GM10248 (cell line): ENCODE results near the gene ENTHD1.

Experiments used
- CTCF ChIA-PET: fragments of 300-600 bp; sonication (Branson Sonifier 250); formaldehyde crosslinking; extraction: SDS; loops from one replicate; lab custom pipeline; 2021; ENCODE audit warnings: antibody characterized with exemption; lab: Yijun Ruan, JAX
- POLR2A ChIA-PET: fragments of 350-650 bp; sonication (Branson Sonifier 250); formaldehyde crosslinking; extraction: SDS; loops from one replicate; lab custom pipeline; 2020; ENCODE audit warnings: antibody characterized with exemption; lab: Yijun Ruan, JAX
- DNase-seq: peaks from one replicate; pipeline ENCODE4 v3.0.0; 2012; ENCODE audit errors: extremely low spot score
- CTCF ChIP-seq: IDR thresholded peaks from 2 replicates; pipeline ENCODE4 v1.5.1; 2012; ENCODE audit warnings: mild to moderate bottlenecking, low read depth; ENCODE audit errors: extremely low read depth, missing control alignments, control extremely low read depth

The ENTHD1 gene

DNA sequence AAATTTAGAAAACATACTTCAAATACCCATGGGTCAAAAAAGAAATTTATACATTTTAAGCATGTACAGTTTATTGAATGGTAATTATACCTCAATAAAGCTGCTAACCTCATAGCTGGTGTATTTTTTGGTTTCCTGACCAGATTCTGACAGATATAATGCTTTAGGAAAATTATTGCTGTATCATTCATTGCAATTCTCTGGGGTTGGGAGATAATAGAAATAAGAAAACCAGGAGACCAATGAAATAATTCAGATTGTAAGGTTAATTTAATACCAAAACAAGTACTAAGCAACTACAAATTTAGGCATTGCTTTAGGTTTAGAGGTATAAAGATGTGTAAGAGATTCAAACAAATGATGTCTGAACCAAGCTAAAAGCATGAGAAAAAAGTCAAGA is 120.1 kb downstream of the ENTHD1 start:
- no peak for DNase-seq
- CTCF ChIA-PET, result interaction anchor here (0.8 to 0.9 kb wide), 2 partner anchors 24 to 32 kb away, joined by 3 read pairs; no protein-coding TSS in a partner anchor
- POLR2A ChIA-PET, result no interaction called here
- no peak for TF ChIP-seq CTCF

- CTCF ChIA-PET, result interaction anchor here (1.0 kb wide), 1 partner anchor 8 kb away, joined by 3 read pairs; no protein-coding TSS in a partner anchor
- TF ChIP-seq CTCF, result no peak
- DNase-seq, result no peak
- POLR2A ChIA-PET, result no interaction called here
Measured at GRCh38 chr22:39771486-39771885, 122.1 kb downstream of the ENTHD1 start.

DNA sequence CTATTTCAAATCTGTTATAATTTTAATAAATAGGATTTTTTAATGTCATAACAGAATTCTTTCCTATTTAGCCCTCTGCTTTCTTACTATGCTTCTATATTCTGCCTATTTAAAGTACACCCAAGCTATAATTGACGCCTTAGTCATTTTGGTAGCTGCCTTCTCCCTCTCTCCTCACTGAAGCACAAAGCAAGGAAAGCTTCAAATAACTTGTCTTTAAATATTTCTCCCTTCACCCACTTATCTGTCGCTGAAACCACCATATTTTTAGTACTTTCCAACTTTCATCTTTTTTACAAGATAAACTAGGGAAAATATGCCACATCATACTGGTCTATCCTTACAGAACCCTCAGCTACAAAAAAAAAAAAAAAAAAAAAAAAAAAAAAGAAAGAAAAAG is 127.9 kb downstream of the ENTHD1 start:
- no peak for TF ChIP-seq CTCF
- DNase-seq, result no peak
- ChIA-PET CTCF (interaction anchor here (0.7 to 2.1 kb wide), 4 partner anchors 10 to 259 kb away, joined by 3 to 7 read pairs (median 4); no protein-coding TSS in a partner anchor), POLR2A (no interaction called here)

DNA sequence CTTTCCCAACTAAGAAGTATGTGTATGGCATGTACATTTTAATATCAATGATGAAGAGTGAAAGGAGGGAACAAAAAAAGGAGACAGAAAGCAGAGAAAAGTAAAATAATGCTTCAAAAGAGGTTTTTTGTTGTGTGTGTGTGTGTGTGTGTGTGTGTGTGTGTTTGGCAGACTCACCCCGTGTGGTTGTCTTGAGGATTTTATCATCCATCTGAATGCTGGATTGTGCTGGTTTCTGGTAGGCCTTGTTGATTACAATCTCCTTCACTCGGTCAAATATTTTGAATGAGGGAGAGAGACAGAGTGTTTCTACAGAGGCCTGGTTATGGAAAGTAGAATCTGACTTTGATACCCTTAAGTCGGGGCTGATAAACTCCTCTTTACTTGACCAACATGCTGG is 128.5 kb downstream of the ENTHD1 start:
- DNase-seq, result no peak
- TF ChIP-seq CTCF, result no peak
- CTCF ChIA-PET, result interaction anchor here (0.7 kb wide), 1 partner anchor 37 kb away, joined by 3 read pairs; no protein-coding TSS in a partner anchor
- POLR2A ChIA-PET, result no interaction called here

DNA sequence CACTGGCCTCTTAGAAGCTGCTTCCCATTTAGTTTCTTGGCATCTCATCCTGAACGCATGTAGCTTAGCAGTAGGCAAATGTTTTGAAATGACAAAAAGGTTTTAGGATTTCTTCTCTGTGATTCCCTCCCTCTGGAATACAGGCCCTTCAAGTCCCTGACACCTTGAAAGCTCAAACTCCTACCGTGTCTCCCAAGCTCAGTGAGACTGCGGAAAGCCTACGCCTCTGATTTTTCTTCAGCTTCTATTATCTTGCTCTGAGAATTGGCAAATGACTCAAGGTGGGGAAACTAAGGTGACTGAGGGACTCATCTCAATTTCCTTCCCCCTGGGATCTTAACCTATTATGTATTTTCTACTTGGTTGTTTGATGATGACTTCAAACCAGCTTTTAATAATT is 130.3 kb downstream of the ENTHD1 start:
- ChIA-PET CTCF (interaction anchor here (0.7 kb wide), 1 partner anchor 9 kb away, joined by 3 read pairs; no protein-coding TSS in a partner anchor), POLR2A (no interaction called here)
- TF ChIP-seq CTCF, result no peak
- no peak for DNase-seq

DNA sequence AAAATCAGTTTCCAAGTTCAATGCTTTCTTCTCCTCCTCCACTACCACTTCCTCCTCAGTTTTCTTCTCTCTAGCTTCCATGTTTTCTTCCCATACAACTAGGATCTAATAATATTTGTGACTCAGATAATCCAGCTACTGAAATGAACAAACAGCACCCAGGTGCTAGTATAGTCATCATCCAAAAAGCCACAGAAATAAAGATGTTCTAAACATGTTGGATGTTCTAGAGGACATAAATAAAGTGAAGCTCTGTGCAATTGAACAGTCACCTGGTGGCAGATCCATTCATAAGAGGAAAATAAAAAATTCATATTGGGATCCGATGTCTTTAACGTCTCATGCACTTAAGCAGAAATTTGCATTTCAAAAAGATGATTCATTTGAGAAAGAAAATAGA is 142.8 kb downstream of the ENTHD1 start:
- no peak for TF ChIP-seq CTCF
- DNase-seq, result no peak
- ChIA-PET POLR2A (no interaction called here), CTCF (interaction anchor here (1.2 kb wide), 1 partner anchor 12 kb away, joined by 3 read pairs; no protein-coding TSS in a partner anchor)
